H54 (cell line): ENCODE results near the gene SEMA5B.

Experiments
- DNase-seq: peaks from one replicate; pipeline ENCODE4 v3.0.0; 2011; ENCODE audit warnings: low spot score, mixed read lengths; ENCODE audit not compliant: insufficient read length
- FAIRE-seq: peaks from 3 replicates; lab custom pipeline; 2011; peaks lifted over from hg19 to GRCh38; lab: Jason Lieb, UNC
- POLR2A ChIP-seq: IDR thresholded peaks from 2 replicates; pipeline ENCODE4 v1.6.1; 2011; ENCODE audit warnings: low read depth, mild to moderate bottlenecking, low read length

The SEMA5B gene

DNA sequence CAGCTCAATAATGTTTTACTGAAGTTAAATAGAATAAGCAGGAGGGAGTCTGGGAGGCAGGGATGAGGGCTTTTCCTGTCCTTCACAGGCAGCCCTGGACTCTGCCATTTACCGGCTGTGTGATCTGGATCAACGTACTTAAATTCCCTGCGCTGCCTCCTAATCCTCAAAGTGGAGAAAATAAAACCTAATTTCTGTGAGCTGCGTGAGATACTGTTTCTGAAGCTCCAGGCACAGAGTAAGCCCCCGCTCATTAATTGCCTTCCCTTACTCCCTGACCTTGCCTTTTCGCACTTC, 39.0 kb upstream of the SEMA5B start:
- TF ChIP-seq POLR2A, result no peak
- DNase-seq (no peak), FAIRE-seq (no peak)

DNA sequence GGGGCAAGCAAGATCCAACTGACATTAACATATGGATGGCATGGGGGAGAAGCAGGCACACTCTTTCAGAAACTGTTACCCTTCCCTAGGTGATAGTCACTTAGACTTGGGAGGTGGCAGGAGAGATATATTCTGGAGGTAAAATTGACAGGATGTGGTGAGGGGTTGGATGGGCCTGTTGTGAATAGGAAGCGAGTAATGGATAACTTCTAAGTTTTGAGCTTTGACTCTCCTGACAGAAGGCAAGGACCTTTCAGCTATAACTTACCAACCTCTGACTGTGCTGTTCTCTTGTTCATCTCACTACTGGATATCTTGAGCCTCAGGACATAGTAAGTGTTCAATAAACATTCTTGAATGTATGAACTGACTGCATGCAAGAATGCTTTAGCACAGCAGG, 37.4 kb upstream of the SEMA5B start:
- no peak for DNase-seq
- FAIRE-seq, result no peak
- no peak for TF ChIP-seq POLR2A

DNA sequence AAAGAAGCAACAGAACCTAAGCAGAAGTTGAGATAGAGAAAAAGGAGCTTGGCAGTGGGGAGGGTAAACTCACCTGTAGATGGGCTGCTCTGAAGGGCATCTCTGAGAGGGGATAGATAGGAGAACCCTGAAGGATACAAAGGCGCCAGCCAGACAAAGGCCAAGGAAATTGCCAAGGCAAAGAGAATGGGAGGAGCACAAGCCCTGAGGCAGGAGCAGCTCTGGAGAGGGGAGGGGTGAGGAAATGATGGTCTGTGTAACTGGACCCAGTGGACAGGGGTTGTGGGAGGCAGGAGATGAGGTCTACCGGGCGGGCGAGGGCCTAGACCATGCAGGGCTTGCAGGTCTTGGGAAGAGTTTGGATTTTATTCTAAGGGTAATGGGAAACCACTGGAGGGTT, 36.9 kb upstream of the SEMA5B start:
- no peak for TF ChIP-seq POLR2A
- FAIRE-seq (no peak), DNase-seq (no peak)

DNA sequence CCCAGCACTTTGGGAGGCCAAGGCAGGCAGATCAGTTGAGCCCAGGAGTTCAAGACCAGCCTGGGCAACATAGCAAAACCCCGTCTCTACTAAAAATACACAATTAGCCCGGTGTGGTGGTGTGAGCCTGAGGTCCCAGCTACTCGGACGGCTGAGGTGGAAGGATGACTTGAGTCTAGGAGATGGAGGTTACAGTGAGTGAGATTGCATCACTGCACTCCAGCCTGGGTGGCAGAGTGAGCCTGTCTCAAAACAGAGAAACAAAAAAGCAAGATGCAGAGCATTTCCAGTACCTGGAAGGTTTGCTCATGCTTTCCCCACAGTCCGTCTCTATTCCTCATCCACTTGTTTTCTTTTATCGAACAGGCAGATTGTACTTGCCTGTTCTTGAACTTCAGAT, 35.5 kb upstream of the SEMA5B start:
- no peak for DNase-seq
- no peak for TF ChIP-seq POLR2A
- FAIRE-seq, result no peak

DNA sequence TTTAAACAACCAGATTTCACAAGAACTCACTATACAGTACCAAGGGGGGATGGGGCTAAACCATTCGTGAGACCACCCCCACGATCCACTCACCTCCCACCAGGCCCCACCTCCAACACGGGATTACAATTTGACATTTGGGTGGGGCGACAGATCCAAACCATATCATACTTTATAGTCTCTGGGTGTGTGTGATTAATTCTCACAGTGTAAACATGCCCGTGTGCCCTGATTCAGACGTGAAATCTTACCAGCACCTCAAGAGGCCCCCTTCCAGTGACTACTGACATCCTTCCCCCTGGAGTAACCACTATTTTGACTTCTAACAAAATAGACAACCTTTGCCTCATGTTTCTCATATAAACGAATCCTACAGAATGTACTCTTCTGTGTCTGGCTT, 34.3 kb upstream of the SEMA5B start:
- TF ChIP-seq POLR2A, result no peak

DNA sequence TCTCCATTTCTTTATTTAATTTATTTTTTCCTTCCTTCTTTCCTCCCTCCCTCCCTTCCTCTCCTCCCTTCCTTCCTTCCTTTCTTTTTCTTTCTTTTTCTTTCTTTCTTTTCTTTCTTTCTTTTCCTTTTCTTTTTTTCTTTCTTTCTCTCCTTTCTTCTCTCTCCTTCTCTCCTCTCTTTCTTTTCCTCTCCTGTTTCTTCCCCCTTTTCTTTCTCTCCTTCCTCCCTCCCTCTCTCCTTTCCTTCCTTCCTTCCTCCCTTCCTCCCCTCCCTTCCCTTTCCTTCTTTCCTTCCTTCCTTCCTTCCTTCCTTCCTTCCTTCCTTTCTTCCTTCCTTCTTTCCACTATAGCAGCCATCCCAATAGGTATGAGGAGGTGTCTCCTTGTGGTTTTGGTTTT, 32.5 kb upstream of the SEMA5B start:
- FAIRE-seq (no peak), DNase-seq (no peak)
- TF ChIP-seq POLR2A, result no peak

More for the DNA sequence above, 34.3 kb upstream of the SEMA5B start:
- DNase-seq (no peak), FAIRE-seq (no peak)

DNA sequence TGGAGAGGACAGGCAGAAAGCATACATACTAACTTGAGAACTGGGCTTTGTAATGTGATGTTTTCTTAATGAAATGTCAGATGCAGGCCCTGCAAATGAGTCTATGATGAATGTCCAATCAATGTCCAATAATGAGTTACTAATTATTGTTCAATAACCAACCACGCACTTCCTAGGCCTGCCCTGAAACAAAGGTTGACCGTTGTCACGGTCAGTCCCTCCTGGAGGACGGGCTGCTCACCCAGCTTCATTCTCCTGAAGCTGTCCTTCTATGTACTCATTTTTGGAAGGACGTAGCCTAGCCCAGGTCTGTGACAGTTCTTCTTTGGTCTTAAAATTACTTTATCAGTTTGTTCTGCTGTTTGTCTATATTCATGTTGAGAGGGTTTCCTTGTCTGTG, 30.9 kb upstream of the SEMA5B start:
- DNase-seq (no peak), FAIRE-seq (no peak)
- no peak for TF ChIP-seq POLR2A

DNA sequence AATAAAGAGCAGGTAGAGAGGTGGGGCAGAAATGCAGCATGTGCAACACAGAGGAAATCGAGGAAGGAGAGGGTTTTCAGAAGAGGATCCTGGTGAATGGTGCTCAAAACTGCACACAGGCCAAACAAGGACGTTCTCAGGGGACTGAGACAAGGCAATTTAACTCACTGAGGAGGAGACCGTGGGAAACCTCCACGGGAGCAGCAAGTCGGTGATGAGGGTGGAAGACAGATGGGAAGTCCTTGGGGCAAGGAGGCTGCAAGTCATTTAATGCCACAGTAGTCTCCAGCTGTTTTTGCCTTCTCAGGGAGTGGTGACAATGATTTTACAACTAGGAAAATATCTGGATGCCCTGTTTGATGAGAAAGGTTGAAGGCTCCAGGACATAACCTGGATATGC, 27.8 kb upstream of the SEMA5B start:
- TF ChIP-seq POLR2A, result no peak
- DNase-seq (no peak), FAIRE-seq (no peak)

DNA sequence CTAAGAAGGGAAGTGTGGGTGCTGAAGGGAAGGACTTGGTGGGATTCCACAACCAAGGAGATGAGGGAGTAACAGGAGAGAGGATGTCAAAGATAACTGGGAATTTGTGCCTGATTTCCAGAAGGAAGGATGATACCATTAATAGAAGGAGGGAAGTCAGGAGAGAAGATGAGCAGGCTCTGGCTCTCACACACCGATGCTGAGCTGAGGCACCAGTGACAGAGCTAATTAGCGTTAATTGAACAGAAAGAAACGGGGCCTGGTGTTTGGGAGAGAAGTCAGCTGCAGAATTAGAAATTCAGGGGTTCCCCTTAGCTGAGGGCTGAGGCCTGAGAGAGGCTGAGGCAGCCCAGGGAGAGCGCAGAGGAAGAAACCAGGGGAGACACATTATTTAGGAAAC, 27.4 kb upstream of the SEMA5B start:
- DNase-seq (no peak), FAIRE-seq (no peak)
- TF ChIP-seq POLR2A, result no peak

DNA sequence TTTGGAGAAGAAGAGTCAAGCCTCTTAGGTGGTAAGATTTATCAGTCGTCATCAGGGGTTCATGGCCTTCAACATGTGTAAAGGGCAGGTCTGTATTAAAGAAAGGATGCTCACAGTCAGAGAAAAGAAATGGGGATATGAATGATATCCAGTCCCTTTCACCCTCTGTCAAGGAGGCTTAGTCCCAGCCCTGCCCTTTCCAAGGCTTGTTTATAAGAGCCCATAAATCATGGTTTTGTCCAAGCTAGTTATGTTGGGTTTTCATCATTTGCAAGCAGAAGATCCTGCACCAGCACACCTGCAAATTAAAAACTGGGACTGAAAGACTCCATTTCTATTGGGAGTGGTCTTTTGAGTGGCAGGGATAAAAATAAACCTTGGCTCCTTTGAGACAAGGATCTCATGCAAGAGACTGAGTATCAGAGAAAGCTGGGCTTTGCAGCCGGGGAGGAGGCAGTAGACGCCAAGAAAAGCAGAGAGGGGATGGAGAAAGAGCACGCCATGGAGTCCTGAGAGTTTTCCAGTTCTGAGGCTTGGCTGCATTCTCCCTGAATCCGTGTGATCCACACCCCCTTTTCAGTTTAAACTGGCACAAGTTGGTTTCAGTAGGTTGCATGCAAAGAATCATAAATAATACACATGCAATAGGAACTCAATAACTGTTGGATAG, 26.7 kb upstream of the SEMA5B start:
- FAIRE-seq (no peak), DNase-seq (no peak)
- no peak for TF ChIP-seq POLR2A

DNA sequence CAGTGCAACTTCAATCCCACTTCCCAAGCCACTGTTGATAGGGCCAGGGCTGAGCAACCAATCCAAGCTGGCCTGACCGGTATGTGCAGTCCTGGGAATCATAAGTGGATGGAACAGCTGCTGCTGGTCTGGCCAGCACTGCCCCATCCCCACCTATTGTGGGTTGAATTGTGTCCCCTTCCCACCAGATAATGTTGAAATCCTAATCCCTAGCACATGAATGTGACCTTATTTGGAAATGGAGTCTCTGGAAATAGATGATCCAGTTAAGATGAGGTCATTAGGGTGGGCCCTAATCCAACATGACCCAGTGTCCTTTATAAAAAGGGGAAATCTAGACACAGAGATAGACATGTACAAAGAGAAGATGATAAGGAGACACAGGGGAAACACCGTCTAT, 25.5 kb upstream of the SEMA5B start:
- FAIRE-seq (no peak), DNase-seq (no peak)
- no peak for TF ChIP-seq POLR2A

DNA sequence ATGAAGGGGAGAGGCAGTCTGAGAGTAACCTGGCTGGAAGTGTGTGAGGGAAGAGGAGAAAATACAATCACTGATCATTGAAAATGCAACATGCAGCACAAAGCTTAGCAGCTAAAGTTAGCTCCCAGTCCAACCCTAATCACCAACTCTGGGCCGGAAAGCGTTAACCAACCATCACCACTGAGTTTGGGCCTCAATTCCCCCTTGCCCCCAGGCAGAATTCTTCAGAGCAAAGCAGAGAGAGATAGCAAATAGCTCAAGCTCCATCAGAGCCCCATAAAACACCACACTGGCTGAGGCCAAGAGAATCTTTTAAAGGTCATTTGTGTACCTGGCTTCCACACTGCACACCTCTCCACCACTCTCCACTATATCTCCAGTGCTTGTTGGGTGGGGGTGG, 23.1 kb upstream of the SEMA5B start:
- no peak for FAIRE-seq
- no peak for DNase-seq
- no peak for TF ChIP-seq POLR2A

DNA sequence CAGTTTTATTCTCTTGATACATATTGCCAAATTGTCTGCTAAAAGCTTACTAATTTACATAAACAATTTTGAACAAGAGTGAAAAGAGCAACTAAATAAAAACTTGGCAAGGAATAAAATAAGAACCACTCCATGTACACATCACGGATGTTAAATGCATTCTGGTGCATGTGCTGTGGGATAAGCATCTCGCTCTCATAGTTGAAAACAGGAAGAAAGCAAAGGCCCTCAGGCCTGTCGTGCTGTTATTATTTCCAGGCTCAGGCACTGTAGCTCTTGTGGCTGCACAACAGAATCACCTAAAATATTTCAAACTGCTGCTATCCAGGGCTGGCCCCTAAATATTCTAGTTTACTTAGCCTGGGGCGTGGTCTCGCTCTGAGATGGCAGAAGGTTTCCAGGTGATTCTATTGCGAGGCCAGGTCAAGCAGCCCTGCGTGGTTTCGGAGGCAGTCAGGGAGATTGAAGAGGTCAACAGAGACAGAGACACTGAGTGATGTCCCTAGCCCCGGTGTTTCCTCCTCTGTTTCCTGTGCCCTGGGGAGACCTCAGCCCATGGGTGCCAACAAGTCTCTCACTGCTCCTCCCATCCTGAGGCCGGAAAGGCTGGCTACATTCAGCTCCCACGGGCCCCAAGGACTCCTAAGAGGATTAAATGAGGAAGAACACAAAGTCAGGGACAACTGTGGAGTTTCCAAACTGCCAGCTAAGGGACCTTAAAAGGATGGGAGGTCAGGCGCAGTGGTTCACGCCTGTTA, 21.1 kb upstream of the SEMA5B start:
- FAIRE-seq, result no peak
- DNase-seq, result no peak
- TF ChIP-seq POLR2A, result no peak

DNA sequence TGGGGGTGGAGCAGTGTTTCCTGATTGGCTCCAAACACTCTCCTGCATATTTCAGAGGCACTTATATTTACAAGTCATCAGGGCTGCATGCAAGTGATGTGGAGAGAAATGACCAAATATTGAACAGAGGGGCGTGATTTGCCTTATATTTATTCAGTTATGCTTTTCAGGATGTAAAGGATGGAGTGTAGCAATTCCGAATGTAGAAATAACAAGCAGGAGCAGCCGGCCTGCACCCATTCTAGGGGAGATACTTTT, 19.4 kb upstream of the SEMA5B start:
- no peak for TF ChIP-seq POLR2A
- FAIRE-seq, result no peak
- no peak for DNase-seq

DNA sequence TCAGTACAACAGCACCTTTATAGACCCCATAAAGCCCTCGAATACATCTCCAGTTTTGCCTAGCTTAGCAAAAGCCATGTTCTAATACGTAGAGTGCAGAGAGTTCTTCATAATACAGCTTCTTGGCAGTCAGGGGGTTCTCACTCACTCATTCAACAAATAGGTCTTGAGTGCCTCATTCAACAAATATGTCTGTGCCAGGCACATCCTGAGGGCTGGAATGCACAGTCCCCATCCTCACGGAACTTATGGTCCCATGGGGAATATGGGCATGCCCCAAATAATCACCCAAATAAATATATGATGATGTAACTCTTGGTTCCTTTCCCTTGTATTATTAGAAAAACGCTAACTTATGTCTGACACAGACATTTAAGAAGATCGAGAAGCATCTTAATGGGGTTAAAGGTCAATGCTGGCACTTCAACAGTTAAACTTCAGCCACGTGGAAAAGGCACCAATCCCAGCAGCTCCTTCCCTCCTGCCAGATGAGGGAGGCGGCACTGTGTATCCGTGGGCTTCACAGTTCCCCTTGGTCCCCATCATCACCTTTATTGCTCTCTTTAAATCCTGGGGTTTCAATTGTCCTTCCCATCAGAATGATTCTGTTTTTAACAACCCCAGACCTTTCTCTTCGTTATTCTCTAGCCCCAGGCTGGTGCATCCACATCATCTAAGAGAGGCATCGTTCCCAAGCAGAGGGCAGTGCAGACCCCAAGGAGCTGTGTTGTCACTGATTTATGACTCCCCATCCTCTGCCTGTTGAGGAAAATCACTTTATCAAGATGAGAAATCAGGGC, 18.9 kb upstream of the SEMA5B start:
- DNase-seq, result no peak
- FAIRE-seq, result no peak
- no peak for TF ChIP-seq POLR2A
